IPS-11a (cell line): ENCODE data around the gene ROS1.
"Not testable (repeated sequence)": the region's sequence is repeated elsewhere in the genome, so short reads cannot be mapped to it uniquely, and the experiment has no call there.

Experiments used
- H3K4me3 ChIP-seq: one replicate; pipeline ENCODE4 v1.5.1; 2013; ENCODE audit warnings: low read depth, low read length, control low read depth

ROS1 gene

DNA sequence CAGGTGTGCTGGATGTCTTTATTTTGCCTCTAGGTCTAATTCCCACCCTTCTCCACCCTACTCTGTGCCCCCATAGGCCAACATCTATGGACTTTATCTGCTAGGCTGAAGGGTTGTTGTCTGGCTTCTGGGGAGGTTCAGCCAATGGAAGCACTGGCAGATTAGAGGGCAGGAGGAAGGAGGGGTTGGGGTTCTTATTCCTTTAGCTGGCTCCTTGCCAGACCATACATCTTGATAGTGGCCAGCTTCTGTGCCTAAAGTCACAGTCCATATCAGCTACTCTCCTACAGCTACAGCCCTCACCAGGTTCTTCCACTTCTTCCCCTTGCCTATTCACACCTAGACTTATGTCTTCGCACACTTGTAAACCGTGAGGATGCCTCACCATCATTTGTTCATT is 41.1 kb downstream of the ROS1 start:
- H3K4me3 ChIP-seq, result no peak overlapping the region

- H3K4me3 ChIP-seq, result no peak overlapping the region
Observed at GRCh38 chr6:117381749-117382148, 44.0 kb downstream of the ROS1 start.

GRCh38 chr6:117380298-117380697 is 45.4 kb downstream of the ROS1 start:
- no peak overlapping the region for H3K4me3 ChIP-seq

GRCh38 chr6:117375446-117375845 is 50.3 kb downstream of the ROS1 start:
- H3K4me3 ChIP-seq, result no peak overlapping the region

GRCh38 chr6:117373211-117373813 is 52.4 kb downstream of the ROS1 start:
- no peak overlapping the region for H3K4me3 ChIP-seq

- H3K4me3 ChIP-seq, result not testable (repeated sequence)
Observed at GRCh38 chr6:117372289-117372688, 53.5 kb downstream of the ROS1 start.

DNA sequence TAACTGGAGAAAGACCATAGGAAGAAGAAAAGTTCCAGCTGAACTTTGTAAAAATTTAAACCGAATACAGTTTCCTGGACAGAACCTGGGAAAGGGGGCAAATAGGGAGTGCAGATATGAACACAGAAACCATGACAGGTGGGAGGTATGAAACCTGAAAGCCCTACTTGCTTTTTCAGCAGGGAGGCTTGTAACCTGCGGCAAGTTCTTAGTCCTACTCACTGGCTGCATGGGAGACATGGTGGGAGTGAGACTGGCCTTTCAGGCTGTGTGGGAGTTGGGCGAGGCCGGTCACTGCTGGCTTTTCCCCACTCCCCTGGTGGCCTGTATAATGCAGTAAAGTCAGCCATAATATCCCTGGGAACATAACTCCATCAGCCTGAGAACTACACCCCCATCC is 54.2 kb downstream of the ROS1 start:
- H3K4me3 ChIP-seq, result no peak overlapping the region

DNA sequence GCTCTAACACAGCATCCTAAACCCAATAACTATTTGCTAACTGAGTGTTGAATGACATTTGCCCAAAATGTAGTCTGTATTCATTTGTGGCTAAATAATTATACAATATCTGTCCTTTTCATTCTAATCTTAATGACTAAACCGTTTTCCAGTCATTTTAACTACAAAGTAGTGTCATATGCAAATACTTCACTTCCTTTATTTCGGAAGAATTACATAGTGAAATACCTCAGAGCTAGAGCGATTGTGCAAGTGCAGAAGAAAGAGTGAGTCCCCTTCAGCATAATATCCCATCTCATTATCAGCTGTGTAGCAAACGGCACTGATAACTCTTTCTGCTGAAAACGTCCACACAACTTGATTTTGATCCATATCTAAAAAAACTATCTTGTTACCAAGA is 66.2 kb downstream of the ROS1 start:
- H3K4me3 ChIP-seq, result no peak overlapping the region

GRCh38 chr6:117354671-117355070 is 71.1 kb downstream of the ROS1 start:
- no peak overlapping the region for H3K4me3 ChIP-seq

GRCh38 chr6:117352466-117353081 is 73.2 kb downstream of the ROS1 start:
- H3K4me3 ChIP-seq, result no peak overlapping the region

DNA sequence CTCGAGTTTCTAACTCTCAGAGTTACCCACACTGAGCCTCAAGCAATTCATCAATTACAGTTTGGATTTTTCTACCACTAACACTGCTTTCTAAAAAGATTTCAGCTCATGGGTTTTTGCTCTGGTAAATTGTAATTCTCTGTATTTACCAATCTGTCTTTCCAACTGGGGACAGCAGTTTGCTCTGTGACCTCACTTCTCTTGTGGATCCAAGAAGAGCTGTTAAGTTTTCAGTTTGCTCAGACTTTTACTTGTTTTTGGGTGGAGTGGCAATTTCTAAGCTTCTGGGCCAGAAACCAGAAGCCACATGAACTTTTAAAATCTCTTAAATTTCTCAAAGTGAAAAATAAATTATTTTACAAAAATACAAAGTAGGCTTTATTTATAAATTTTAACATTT is 74.2 kb downstream of the ROS1 start:
- H3K4me3 ChIP-seq, result no peak overlapping the region

GRCh38 chr6:117346142-117346930 is 79.4 kb downstream of the ROS1 start:
- H3K4me3 ChIP-seq, result no peak overlapping the region

- H3K4me3 ChIP-seq, result no peak overlapping the region
Observed at GRCh38 chr6:117345292-117345610, 80.5 kb downstream of the ROS1 start.

GRCh38 chr6:117344444-117345291 is 81.1 kb downstream of the ROS1 start:
- no peak overlapping the region for H3K4me3 ChIP-seq

- H3K4me3 ChIP-seq, result no peak overlapping the region
Observed at GRCh38 chr6:117338567-117338966, 87.2 kb downstream of the ROS1 start.

DNA sequence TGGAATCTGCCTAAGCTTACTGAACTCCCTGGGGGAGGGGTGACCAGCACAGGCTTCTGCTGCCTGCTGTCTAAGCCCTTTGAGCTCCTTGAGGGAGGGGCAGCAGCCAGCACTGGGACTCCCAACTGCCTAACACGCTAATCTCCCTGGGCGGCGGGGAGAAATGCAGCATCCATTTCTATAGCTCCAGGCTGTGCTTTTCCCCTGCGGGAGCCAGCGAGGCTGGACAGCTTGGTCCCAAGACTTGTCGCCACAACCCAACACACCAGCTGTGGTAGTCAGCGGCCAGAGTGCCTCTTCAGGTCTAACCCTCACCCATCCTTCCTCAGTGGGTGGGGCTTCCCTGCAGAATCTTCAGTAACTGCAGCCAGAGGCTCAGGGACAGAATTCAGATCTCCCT is 95.8 kb downstream of the ROS1 start:
- H3K4me3 ChIP-seq, result no peak overlapping the region

DNA sequence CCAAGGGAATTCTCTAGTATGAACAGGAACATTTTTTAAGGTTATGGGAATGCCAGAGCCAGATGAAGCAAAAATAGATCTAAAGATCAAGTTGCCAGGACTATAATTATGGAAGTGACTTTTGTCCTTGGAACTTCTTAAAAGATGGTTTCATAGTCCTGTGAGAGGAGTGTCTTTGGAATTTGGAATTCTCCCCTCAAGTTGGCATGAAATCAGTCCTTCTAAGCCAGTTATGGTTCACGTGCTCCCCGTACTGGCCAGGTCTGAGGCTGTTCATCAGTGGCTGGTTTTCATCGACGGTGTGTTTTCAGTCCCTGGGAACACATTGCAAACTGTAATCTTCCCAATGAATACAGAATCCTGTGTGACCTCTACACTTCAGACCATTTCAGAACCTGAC is 97.2 kb downstream of the ROS1 start:
- no peak overlapping the region for H3K4me3 ChIP-seq

DNA sequence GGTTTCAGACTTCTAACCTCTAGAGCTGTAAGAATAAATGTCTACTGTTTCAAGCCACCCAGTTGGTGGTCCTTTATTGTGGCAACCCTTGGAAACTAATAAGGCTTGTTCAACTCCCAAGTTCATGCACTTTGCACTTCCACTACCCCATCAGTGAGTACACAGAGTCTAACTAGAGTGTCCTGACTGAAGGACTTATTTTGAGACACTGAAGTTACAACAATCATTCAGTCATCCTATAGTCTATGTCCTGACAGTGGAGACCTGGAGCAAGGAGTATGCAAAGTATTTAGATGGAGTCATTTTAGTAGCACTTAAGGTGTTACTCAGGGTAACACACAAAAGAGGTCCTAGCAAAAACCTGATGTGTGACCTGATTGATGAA is 97.7 kb downstream of the ROS1 start:
- no peak overlapping the region for H3K4me3 ChIP-seq

- no peak overlapping the region for H3K4me3 ChIP-seq
Observed at GRCh38 chr6:117327149-117328004, 98.4 kb downstream of the ROS1 start.

GRCh38 chr6:117326396-117326795 is 99.3 kb downstream of the ROS1 start:
- no peak overlapping the region for H3K4me3 ChIP-seq

- H3K4me3 ChIP-seq, result no peak overlapping the region
Observed at GRCh38 chr6:117317261-117317660, 108.5 kb downstream of the ROS1 start.
